22Rv1 (cell line): ENCODE results near the gene CREB3L4.

Source experiments
- ZFX ChIP-seq: fragments of 450-650 bp; IDR thresholded peaks from 2 replicates; pipeline ENCODE4 v1.6.1; 2017; ENCODE audit warnings: antibody characterized with exemption, borderline replicate concordance
- TF ChIP-seq, protein P1 (sequence below): fragments of 450-650 bp; IDR thresholded peaks from 2 replicates; pipeline ENCODE4 v1.5.1; 2017; ENCODE audit warnings: mild to moderate bottlenecking

DNA sequence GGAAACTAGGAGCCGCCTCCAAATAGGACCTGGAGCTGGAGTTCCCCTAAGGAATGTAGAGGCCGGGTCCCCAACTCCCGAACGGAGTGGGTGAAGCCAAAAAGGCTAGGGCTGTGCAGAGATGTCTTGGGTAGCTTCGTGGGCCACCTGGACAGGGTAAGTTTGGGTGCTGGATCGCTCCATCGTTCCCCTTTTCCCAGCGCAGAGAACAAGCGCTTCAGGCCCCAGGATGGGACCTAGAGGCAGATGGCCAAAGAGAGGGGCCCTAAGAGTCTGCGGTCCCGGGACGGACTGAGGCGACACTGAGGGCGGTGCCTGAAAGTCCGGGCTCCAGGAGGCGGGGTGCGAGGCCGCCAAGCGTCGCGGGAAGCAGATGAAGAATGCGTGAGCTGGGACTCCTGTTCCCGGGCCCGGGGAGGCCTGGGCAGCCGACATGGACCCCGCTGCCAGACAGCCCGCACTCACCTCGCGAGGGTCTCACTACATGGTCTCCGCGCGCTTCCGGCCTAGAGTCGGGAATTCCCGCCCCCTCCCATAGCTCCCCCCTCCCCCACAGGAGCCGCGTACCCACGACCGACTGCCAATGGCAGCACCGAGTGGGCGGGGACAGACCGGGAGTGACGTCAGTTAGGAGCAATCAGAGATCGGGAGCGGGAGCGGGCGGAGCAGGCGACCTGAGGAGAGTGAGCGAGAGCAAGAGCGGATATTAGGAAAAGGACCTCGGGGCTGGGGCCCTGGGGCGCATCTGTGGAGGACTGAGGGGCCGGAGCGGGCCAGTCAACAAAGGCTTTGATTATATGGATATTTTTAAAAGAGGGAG lies 4.5 kb upstream of the CREB3L4 start, which contains the start of gene SLC39A1:
- TF ChIP-seq, protein P1, sequence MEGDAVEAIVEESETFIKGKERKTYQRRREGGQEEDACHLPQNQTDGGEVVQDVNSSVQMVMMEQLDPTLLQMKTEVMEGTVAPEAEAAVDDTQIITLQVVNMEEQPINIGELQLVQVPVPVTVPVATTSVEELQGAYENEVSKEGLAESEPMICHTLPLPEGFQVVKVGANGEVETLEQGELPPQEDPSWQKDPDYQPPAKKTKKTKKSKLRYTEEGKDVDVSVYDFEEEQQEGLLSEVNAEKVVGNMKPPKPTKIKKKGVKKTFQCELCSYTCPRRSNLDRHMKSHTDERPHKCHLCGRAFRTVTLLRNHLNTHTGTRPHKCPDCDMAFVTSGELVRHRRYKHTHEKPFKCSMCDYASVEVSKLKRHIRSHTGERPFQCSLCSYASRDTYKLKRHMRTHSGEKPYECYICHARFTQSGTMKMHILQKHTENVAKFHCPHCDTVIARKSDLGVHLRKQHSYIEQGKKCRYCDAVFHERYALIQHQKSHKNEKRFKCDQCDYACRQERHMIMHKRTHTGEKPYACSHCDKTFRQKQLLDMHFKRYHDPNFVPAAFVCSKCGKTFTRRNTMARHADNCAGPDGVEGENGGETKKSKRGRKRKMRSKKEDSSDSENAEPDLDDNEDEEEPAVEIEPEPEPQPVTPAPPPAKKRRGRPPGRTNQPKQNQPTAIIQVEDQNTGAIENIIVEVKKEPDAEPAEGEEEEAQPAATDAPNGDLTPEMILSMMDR, result no peak
- no peak for TF ChIP-seq ZFX
